ENCODE measurements around the gene PLIN5.
"Not testable (repeated sequence)": the region's sequence is repeated elsewhere in the genome, so short reads cannot be mapped to it uniquely, and the experiment has no call there.

The PLIN5 gene

DNA sequence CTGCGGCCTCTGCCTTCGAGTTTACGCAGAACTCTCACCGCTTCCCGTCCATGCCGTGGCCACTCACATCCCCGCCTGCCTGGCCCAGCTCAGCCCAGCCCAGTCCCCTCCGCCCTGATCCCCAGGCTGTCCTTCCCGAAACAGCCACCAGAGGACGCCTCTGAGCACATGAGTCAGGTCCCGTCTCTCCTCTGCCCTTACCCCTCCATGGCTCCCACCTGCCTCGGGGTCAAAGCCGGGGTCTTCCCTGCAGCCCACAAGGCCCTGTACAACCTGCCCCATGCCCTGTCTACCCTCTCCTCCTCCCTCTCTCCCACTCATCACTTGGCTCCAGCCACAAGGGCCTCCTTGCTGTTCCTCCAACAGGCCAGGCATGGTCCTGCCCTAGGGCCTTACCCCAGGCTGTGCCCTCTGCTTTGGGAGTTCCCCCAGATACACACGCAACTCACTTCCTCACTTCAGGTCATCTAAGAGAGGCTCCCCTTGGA is 32.6 kb upstream of the PLIN5 start:
- FAIRE-seq = no peak

DNA sequence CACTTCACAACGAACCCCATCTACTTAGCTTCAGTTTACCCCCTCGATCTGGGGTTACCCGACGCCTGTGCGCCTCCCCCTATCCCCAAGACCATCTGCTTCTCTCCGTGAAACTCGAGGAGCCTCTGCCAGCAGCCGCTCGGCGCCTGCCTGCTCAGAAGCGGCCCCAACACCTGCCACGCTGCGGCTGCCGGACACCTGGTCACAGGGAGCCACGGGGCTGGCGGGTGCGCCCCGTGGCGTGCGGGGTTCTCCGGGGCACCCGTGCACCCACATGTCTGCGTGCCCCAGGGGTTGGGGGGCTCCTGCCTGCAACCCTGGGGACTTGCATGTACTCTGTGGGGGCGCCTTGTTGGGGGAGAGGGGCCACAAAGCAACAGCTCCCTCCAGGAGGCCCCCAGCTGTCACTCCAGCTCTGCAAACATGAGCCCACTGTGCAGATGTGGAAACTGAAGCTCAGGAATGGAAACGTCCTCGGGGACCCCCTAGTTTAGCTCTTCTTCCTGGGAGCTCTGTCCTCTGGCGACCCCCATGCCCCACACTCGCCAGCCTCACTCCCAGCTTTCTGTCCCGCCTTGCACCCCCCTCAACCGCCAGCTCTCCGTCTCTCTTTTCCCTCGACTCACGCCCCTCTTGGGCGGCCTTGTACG is 31.5 kb upstream of the PLIN5 start:
- no peak for FAIRE-seq

DNA sequence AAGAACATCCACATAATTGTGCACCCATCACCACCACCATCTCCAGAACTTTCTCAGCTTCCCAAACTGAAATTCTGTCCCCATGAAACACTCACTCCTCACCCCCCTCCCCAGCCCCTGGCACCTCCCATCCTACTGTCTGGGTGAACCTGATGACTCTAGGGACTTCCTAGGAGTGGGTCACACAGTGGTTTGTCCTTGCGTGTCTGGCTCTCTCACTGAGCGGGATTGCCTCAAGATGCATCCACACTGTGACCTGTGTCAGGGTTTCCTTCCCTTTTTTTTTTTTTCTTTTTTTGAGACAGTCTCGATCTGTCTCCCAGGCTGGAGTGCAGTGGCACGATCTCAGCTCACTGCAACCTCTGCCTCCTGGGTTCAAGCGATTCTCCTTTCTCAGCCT is 28.5 kb upstream of the PLIN5 start:
- FAIRE-seq = not testable (repeated sequence)

DNA sequence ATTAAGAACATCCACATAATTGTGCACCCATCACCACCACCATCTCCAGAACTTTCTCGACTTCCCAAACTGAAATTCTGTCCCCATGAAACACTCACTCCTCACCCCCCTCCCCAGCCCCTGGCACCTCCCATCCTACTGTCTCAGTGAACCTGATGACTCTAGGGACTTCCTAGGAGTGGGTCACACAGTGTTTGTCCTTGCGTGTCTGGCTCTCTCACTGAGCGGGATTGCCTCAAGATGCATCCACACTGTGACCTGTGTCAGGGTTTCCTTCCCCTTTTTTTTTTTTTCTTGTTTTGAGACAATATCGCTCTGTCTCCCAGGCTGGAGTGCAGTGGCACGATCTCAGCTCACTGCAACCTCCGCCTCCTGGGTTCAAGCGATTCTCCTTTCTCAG is 27.1 kb upstream of the PLIN5 start:
- not testable (repeated sequence) for FAIRE-seq

DNA sequence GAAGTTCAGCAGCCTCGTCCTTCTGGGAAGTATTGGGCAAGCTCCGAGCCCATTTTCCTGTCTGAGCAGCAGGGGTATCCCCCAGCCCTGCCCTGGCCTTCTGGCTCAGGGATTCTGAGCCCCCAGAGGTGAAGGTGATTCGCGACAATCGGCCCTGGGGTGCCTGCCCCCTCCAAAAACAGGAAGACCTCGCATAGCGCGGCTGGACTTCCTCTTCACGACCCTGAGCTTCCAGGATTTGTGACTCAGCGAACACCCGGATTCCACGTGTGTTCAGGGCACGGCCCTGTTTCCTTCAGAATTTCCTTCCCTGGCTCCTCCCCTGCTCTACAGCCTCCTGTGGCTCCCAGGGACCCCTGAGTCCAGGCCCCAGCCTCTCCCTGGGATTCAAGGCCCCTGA is 24.5 kb upstream of the PLIN5 start, which contains the start of gene SEMA6B:
SEMA6B (minus strand) TSS at position 116 of the 400 bp plus-strand sequence. CDS start 1,227 bp downstream, outside the sequence.
- no peak for FAIRE-seq

DNA sequence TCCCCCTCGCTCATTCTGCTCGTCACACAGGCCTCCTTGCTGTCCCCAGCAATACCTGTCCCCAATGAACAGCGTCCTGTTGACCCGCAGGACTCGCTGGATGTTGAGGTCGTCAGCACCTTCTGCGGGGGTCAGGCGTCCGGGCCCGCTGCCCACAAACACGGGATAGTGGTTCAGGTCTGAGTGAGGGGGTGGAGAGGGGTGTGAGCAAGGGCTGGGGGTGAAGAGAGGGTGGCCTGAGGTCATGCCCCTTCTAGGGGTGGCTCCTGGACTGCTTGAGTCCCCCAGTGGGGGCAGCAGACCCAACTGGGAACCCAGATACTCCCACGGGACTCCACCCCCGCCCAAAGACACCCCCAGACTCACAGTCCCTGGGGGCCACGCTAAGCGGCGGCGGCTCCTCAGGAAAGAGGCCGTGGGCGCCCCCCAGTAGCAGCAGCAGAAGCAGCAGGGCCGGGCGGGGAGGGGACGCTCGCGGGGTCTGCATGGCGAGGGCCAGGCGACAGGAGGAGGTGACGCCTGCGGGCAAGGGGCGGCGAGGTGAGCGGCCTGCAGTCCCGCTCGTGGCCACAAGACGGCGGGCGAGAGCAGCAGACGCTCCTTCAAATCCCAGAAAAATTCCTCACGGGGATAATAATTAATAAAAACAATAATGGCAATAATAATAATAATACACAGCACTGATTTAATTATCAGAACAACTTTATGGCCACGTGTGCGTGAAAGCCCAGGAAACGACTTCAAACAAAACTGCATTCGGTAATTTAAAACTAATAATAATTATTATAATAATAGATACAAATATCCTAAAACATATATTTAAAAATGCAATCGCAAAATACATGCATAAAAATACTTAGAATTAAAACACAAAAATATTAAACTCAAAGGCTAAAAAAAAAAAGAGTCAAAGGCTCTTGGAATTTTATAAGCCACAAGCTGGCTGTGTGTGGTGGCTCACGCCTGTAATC is 23.2 kb upstream of the PLIN5 start:
- FAIRE-seq = no peak

DNA sequence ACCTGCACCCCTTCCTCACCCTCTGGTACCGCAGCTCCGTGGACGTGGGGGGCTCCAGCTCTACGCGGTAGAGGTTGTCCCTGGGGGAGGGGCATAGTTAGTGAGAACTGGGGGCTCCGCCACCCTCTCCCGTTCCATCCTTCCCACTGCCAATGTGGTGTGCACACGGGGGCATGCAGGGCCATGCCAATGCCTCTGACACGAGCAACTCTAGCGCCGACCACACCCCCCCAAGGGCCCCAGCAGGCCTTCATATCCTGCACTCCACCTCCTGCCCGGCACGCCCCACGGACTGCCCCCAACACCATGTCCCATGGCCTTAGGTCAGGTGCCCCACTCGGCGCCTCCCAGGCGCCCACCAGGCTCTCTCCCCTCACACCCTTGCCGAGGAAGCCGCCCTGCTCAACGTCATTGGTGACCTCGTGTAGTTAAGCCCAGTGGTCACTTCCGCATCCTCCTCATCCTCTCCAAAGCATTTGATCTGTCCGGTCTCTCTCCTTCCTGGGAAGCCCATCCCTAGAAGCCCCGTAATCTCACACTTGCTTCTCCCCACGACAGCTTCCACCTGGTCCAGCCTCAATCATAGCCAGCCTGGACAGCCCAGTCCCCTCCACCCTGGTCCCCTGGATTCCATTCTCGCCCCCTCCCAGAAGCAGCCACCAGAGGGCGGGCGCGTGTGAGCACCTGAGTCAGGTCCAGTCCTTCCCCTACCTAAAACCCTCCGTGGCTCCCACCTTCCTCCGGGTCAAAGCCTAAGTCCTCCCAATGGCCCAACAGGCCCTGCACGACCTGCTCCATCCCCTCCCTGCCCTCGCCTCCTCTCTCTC is 22.3 kb upstream of the PLIN5 start:
- no peak for FAIRE-seq

DNA sequence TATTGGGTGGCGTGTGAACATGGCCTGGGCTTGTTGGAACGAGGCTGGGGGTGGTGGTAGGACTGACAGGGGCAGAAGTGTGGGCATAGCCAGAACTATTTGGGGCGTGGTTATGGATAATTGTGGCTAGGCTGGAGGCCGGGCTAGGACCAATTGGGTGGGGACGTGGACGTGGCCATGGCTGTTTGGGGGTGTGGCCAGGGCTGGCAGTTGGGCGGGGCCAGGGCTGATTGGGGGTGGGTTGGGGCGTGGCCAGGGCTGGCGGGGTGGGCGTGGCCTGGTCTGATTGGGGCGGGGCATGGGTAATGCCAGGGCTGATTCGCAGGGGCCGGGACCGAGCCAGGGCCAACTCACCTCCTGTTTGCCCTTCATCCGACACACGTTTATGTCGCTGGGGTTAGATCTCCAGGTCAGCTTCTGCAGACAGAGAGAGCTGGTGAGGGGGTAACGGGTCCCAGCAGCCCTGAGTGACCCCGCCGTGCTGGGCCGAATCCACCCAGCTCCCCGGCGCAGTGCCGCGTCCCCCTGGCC is 21.6 kb upstream of the PLIN5 start:
- no peak for FAIRE-seq

DNA sequence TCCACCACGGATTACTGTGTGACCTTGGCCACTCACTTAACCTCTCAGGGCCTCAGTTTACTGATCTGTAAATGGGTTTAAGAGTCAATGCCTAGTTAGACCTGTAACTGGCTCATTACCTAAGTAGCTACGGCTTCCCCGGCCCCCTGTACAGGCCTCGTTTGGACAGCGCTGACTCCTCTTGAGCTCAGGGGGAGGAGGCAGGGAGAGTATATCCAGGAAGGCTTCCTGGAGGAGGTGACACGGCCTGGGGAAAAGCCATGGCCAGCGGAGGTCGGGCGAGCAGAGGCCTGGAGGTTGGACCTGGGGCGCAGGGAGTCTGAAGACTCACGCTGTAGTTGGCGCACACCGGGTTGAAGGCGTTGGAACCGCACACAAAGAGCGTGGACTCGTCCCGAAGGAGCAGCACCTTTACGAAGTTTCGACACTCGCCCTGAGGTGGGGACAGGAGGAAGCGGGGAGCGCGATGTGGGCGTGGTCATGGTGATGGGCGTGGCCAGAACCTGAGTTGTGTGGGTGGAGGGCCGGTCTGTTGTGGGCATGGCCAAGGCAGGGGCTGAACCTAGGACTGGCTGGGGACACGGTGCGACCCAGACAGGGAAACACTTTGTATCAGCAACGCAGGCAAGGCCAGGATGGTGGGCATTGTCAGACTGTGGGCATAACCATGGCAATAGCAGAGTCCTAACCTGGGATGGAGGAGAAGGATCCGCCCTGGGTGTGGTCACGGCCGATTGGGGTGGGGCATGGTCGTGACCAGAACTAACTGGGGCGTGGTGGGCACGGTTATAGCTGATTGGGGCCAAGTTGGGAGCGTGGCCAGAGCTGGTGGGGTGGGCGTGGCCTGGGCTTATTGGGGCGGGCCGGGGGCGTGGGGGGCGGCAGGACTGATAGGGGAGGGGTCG is 20.9 kb upstream of the PLIN5 start:
- no peak for FAIRE-seq

DNA sequence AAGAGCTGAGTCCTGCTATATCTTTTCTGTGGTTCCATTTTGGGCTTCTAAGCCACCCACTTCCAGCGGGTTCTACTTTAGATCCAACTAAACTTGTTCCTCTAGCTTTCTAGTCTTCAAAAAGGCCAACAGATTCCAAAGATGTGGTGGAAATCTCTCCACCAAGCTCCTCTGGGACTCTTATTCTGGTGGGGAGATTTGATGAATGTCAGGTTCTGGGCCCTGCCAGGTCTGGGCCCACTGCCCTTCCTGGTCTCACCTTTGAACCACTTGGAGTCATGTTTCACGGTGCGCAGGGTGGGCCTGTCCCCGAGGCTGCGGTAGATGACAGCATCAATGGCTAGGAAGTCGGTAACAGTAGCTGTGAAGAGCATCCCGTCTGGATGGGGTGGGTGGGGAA is 19.7 kb upstream of the PLIN5 start:
- no peak for FAIRE-seq

DNA sequence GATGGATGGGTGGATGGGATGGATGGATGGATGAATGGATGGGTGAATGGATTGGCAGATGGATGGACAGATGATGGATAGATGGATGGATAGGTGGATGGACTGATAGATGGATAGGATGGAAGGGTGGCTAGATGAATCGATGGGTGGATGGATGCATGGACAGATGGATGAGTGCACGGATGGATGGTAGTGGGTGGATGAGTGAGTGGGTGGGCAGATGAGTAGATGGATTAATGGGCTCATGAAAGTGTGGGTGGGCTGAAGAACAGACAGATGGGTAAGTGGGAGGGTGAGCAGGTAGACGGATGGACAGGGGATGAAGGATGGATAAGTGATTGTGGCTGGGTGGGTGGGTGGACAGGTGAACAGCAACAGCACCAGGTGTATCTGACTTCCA is 18.8 kb upstream of the PLIN5 start:
- FAIRE-seq = no peak

DNA sequence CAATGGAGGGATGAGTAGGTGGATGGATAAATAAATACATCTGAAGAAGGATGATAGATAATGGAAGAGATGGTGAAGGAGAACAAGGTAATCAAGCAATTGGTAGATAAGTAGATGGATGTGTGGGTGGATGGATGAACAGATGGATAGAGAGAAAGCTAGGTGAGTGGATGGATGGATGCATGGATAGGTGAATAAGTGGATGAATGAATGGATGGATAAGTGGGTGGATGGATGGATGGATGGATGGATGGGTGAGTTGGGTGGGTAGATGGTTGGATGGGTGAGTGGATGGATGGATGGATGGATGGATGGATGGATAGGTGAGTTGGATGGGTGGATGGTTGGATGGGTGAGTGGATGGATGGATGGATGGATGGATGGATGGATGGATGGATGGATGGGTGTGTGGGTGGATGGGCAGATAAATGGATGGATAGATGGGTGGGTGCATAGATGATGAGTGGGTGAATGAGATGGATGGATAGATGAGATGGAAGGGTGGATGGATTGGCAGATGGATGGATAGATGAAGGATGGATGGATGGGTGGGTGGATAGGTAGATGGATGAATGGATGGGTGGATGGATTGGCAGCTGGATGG is 18.2 kb upstream of the PLIN5 start:
- FAIRE-seq = no peak

DNA sequence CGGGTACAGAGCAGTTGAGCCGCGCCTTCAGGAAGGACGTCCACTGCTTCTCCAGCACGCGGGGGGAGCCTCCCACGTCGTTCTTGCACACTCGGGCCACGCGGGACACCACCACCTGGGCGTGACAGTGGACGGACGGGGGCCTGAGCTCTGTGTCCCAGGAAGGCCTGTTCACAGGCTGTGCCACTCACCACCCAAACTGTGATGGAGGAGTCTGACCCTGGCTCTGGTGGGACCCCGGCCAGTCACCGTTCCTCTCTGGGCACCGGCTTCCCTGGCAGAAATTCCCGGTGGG is 17.4 kb upstream of the PLIN5 start:
- FAIRE-seq = no peak

DNA sequence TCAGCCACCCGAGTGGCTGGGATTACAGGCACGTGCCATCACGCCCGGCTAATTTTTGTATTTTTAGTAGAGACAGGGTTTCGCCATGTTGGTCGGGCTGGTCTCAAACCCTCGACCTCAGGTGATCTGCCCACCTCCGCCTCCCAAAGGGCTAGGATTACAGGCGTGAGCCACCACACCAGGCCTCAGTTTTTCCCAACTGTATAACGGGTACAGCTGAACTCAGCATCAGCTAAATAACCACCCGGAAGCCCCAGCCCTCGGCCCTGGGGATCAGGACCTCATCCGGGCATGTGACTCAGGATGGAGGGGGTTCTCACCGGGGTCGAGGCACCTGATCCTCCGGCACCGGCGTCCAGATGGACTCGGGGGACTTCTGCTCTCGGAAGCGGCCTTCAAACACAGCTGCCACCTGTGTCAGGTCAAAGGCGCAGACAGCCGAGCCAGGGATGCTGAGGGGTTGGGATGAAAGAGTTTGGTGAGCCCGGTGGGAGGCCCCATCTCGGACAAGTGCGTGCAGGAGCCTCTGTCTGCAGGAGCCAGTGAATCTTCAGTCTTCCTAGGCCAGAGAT is 15.5 kb upstream of the PLIN5 start:
- FAIRE-seq = no peak

DNA sequence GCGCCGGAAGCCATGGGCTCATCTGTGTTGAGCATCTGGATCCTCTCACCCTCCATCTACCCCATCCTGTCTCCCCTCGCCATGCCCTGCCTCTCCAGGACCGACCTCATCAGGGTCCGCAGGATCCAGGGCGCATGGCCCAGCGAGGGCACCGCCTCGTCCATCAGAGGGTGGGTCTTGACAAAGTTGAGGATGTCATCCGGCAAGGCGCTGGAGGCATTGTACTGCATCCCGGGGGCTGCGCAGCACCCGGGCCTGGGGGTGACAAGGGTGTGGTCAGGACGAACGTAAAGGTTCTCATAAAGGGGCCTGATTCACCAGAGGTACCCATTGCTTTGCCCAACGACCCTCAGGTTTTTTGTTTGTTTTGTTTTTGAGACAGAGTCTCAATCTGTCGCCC is 15.0 kb upstream of the PLIN5 start:
- no peak for FAIRE-seq

DNA sequence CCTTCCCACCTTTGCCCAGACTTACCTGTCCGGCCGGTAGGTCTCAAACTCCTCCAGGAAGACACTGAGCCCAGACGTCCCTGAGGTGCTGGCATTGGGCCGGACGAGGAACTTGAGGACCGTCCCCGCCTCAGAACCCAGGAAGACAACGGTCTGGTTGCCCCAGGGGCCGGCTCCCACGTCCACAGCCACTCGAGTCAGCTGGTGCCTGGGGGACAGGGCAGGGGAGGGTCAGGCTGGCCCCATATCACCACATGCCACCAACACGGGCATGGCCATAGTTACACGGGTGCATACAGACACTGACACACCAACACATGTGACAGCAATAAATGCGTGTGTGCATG is 13.2 kb upstream of the PLIN5 start:
- no peak for FAIRE-seq

DNA sequence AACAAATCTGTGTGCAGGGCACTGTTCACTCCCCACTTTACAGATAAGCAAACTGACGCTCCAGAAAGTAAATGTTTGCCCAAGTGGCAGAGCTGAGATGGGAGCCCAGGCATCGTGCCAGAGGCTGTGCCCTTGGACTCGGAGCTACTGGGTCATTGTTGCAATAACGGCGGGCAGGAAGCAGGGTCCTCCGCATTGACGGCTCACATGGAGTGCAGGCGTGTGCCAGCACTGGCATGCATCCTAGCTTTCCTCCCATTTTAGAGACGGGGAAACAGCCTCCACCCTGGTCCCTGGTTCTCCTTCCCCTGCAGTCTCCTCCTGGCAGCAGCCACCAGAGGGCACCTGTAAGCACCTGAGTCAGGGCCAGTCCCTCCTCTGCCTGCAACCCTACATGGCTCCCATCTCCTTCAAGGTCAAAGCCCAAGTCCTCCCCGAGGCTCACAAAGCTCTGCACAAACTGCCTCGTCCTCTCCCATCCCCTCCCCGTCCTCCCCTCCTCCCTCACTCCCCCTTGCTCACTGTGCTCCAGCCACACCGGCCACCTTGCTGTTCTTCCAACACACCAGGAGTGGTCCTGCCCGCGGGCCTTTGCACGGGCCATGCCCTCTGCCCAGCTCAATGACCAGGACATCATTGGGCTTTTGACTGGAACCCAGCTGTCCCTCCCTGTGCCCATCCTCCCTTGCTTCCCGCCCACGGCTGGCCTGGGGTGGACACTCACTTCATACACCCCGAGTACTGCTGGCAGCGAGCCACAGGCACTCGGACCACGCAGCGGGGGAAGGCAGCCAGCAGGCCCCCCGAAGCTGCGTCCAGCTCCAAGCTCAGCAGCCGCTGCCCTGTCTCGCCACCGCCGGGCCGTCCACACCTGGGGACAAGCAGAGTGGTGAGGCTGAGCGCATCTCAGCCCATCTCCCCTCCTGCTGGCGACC is 12.5 kb upstream of the PLIN5 start:
- FAIRE-seq = no peak

DNA sequence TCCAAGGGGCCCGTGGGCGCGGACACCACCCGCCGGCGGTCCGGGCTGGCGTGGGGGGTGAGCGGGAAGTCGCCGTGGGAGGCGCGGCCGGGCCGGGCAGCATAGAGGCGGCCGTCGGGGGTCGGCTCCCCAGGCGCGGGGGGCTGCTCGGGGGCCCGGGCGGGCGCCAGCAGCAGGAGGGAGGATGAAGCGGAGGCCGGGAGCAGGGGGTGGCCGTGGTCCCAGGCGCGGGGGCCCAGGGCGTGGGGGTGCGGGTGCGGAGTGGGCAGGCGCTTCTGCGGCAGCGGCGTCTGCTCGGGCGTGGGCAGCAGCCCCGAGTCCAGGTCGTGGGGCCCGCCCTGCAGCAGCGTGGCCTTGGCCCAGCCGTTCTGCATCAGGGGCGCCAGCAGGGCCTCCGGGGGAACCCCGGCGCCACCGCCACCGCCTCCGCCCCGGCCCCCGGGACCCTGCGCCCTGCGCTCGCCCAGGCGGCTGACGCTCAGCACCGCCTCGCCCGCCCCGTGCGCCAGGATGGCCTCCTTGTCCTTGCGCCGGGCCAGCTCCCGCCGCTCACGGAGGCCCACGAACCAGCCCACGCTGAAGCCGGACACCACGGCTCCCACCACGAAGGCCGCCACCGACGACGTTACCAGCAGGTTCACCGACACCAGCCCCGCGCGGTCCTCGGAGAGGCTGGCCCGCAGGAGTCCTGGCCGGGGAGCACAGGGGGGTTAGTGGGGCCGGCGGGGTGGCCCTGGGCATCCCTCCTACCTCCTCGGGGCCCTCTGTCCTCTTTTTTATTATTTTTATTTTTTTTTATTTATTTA is 9.0 kb upstream of the PLIN5 start:
- no peak for FAIRE-seq
